Measurements from ENCODE around the gene MACROD2.

MACROD2 gene

DNA sequence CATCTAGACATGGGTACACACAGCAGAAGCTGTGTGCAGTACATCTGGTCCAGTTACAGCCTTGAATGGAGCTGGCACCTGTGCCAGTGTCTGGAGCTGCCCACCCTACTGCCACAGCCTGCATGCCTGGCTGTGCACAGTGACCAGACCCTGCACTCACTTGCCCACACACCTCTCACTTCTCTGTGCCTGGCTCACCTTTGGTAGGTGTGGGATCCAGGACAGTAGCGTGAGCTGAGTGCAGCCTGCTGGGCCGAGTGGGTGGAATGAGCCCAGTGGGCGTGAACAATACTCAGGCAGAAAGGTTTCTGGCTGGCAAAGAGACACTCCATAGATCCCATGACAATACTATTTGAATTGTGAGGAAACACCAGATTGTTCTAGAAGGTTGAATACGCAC, 1181.6 kb downstream of the MACROD2 start:
- Histone ChIP-seq H3K27me3 (no peaks in the 10 kb centered on the region), H3K36me3 (no peaks in the 10 kb centered on the region), H3K4me1 (no peaks in the 10 kb centered on the region), H3K9me3 (no peaks in the 10 kb centered on the region), H3K4me3 (ENCODE audit: low read depth, low read length) (no peak overlapping the region)
- TF ChIP-seq, protein P1, sequence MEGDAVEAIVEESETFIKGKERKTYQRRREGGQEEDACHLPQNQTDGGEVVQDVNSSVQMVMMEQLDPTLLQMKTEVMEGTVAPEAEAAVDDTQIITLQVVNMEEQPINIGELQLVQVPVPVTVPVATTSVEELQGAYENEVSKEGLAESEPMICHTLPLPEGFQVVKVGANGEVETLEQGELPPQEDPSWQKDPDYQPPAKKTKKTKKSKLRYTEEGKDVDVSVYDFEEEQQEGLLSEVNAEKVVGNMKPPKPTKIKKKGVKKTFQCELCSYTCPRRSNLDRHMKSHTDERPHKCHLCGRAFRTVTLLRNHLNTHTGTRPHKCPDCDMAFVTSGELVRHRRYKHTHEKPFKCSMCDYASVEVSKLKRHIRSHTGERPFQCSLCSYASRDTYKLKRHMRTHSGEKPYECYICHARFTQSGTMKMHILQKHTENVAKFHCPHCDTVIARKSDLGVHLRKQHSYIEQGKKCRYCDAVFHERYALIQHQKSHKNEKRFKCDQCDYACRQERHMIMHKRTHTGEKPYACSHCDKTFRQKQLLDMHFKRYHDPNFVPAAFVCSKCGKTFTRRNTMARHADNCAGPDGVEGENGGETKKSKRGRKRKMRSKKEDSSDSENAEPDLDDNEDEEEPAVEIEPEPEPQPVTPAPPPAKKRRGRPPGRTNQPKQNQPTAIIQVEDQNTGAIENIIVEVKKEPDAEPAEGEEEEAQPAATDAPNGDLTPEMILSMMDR (IDR thresholded peaks at IDR 0.05; ENCODE audit: low read depth, low read length) = no peak
- DNase-seq = no peak

DNA sequence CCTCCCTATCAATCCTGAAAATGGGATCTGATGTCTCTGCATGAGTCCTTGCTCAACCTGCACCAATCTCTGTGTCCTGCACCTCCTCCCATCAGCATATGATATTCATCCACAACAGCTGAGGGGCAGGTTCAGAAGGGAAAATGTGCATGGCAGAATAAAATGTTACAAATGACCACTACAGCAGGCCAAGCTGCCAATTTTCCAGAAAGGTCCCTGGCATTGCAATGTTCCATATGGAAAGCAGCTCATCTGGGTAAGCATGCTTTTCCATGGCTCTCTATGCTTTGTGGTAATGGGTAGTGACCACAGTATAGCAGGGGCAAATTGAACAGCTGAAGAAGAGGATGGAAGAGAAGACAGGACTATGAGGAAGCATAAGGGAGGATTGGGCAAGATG, 1183.3 kb downstream of the MACROD2 start:
- Histone ChIP-seq H3K36me3 (no peaks in the 10 kb centered on the region), H3K4me1 (no peaks in the 10 kb centered on the region), H3K27me3 (no peaks in the 10 kb centered on the region), H3K9me3 (no peaks in the 10 kb centered on the region), H3K4me3 (ENCODE audit: low read depth, low read length) (no peak overlapping the region)
- DNase-seq = no peak
- TF ChIP-seq, protein P1 (IDR thresholded peaks at IDR 0.05; ENCODE audit: low read depth, low read length) = no peak

DNA sequence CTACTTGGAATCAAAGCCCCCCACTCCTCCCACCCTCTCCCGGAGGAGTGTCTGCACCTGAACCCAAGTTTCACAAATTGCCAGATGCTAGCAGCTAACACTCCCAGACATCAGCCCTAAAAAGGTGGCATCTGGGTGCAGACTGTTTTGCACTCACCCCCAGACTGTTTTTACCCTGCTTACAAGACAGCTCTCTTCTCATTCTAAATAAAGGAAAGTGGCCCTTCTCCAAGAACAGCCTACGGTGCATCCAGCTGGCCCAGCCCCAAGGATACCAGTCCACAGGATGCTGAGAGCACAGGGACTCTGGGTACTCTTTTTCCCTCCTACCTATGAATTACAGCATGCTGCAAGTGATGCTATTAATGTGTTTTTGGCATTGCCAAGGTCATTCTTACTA, 1184.1 kb downstream of the MACROD2 start:
- Histone ChIP-seq H3K36me3 (no peaks in the 10 kb centered on the region), H3K9me3 (no peaks in the 10 kb centered on the region), H3K27me3 (no peaks in the 10 kb centered on the region), H3K4me3 (ENCODE audit: low read depth, low read length) (no peak overlapping the region), H3K4me1 (no peaks in the 10 kb centered on the region)
- DNase-seq = no peak
- TF ChIP-seq, protein P1 (IDR thresholded peaks at IDR 0.05; ENCODE audit: low read depth, low read length) = no peak

DNA sequence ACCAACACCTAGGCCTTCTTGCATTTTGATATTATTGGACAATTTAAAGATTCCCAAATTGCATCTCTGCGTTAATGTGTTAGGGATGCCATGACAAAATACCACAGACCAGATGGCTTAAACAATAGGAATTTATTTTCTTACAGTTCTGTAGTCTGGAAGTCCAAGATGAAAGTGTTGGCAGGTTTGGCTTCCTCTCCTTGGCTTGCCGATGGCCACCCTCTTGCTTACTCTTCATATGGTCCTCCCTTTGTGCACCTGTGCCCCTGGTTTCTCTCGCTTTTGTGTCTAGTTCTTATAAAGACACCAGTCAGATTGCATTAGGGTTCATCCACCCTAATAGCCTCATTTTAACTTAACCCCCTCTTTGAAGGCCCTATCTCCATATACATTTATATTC, 1184.5 kb downstream of the MACROD2 start:
- Histone ChIP-seq H3K27me3 (no peaks in the 10 kb centered on the region), H3K36me3 (no peaks in the 10 kb centered on the region), H3K4me3 (ENCODE audit: low read depth, low read length) (no peak overlapping the region), H3K9me3 (no peaks in the 10 kb centered on the region), H3K4me1 (no peaks in the 10 kb centered on the region)
- TF ChIP-seq, protein P1 (IDR thresholded peaks at IDR 0.05; ENCODE audit: low read depth, low read length) = no peak
- DNase-seq = no peak

DNA sequence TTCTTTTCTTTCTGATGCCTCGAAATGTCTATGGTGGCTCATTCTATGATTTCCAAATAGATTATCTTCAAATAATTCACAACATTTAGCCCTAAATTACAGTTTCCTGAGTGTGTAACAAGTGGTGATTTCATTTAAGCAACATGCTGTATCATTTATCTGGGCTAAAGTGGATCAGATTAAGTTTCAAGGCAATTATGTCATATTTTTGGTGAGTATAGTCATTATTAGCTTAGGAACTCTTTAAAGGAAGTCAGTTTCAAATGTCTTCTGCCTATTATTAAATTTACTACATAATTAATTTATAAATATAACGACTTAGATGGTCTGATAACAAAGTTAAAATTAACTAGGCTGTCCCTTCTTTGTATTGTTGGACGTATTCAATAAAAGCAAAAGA, 1190.0 kb downstream of the MACROD2 start:
- DNase-seq = no peak
- Histone ChIP-seq H3K4me3 (ENCODE audit: low read depth, low read length) (no peak overlapping the region), H3K27me3 (no peaks in the 10 kb centered on the region), H3K36me3 (no peaks in the 10 kb centered on the region), H3K9me3 (no peaks in the 10 kb centered on the region), H3K4me1 (0 out of 2 replicates have a peak, but pooled peaks cover 3% of the 10 kb centered on the region)
- TF ChIP-seq, protein P1 (IDR thresholded peaks at IDR 0.05; ENCODE audit: low read depth, low read length) = no peak

DNA sequence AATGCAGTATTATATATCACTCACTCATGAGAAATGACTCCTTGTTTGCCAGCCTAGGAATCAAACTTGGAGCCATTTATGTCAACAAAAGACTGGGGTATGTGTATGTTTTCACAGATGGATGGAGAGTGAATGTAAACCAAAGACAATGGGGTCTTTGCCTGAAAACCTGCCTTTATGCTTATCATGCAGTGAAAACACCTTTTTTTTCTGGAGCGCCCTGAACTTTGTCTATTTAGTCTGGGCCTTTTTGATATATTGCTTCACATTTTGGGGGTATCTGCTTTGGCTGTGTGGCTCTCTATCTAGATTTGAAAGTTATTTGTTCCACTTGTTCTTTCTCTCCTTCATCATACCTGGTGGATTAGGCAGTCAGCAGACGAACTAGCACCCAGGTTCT, 1190.6 kb downstream of the MACROD2 start:
- TF ChIP-seq, protein P1 (IDR thresholded peaks at IDR 0.05; ENCODE audit: low read depth, low read length) = no peak
- Histone ChIP-seq H3K4me3 (ENCODE audit: low read depth, low read length) (no peak overlapping the region), H3K9me3 (no peaks in the 10 kb centered on the region), H3K4me1 (0 out of 2 replicates have a peak, but pooled peaks cover 3% of the 10 kb centered on the region), H3K27me3 (no peaks in the 10 kb centered on the region), H3K36me3 (no peaks in the 10 kb centered on the region)
- DNase-seq = no peak
